ENCODE measurements around the gene NCBP1.
A peak's percentile ranks its signal among the peaks of the same experiment; 100 is the strongest.

NCBP1 gene

GRCh38 chr9:97711223-97711626 is 77.6 kb downstream of the NCBP1 start:
- DNase-seq (ENCODE audit: low spot score), result no peak

GRCh38 chr9:97714435-97714834 is 80.8 kb downstream of the NCBP1 start:
- DNase-seq (ENCODE audit: low spot score), result peak; percentile 80

- no peak for DNase-seq (ENCODE audit: low spot score)
These were observed 84.2 kb downstream of the NCBP1 start for GRCh38 chr9:97717866-97718265.

GRCh38 chr9:97721396-97721795 is 87.8 kb downstream of the NCBP1 start:
- DNase-seq (ENCODE audit: low spot score), result peak; percentile 44

GRCh38 chr9:97722331-97722730 is 88.7 kb downstream of the NCBP1 start:
- no peak for DNase-seq (ENCODE audit: low spot score)

Data from GM03348 (cell line).